ENCODE data around the gene EPHB1.

- TF ChIP-seq EZH2 (IDR thresholded peaks at IDR 0.05; ENCODE audit: insufficient read depth, poor library complexity, severe bottlenecking) = no peak
- no peak for TF ChIP-seq EZH2phosphoT487 (IDR thresholded peaks at IDR 0.05; ENCODE audit: insufficient read depth, low read depth)
Observed at GRCh38 chr3:134874737-134875413, 79.8 kb downstream of the EPHB1 start.
